Measurements from ENCODE around the gene SPINT2. TPM values are rescaled to one million over a fixed set of nuclear protein-coding genes. Genes with fewer than 3 reads are reported as not detected.

SPINT2 gene
- polyA plus RNA-seq, 2 of the 4 experiments (the other 2 are of a cell fraction), result 291 to 343 TPM

- Histone ChIP-seq H3K4me3 (no peak overlapping the region), H3K4me2 (no peak overlapping the region), H3K9me3 (no peaks in the 10 kb centered on the region), H3K4me1 (peaks cover 24% of the 10 kb centered on the region), H3K27ac (no peak overlapping the region)
- POLR2A ChIA-PET, result interaction anchor here (0.6 to 0.7 kb wide), 2 partner anchors 56 to 143 kb away, joined by 4 to 5 read pairs; partner anchors contain the start of gene C19orf33
- no peak for TF ChIP-seq KDM1A (IDR thresholded peaks at IDR 0.05; ENCODE audit: low read depth)
- no peak for TF ChIP-seq HDAC2 (IDR thresholded peaks at IDR 0.05)
- TF ChIP-seq NFE2L2 (conservative IDR thresholded peaks at IDR 0.05; ENCODE audit: low read length), result no peak
- TF ChIP-seq BHLHE40 (IDR thresholded peaks at IDR 0.05; ENCODE audit: low read depth, low read length), result no peak
- TF ChIP-seq BCL3 (IDR thresholded peaks at IDR 0.05), result no peak
- no peak for TF ChIP-seq HMGXB4 (CRISPR knock-in tag; IDR thresholded peaks at IDR 0.05; ENCODE audit: borderline replicate concordance)
- no peak for TF ChIP-seq FOSB (CRISPR knock-in tag; IDR thresholded peaks at IDR 0.05)
- TF ChIP-seq PHF8 (IDR thresholded peaks at IDR 0.05; ENCODE audit: borderline replicate concordance, low read depth), result no peak
- TF ChIP-seq CBX2 (IDR thresholded peaks at IDR 0.05; ENCODE audit: borderline replicate concordance, low read depth), result no peak
- no peak for TF ChIP-seq ESRRA (IDR thresholded peaks at IDR 0.05; ENCODE audit: borderline replicate concordance, low read length)
- no peak for TF ChIP-seq RAD21 (conservative IDR thresholded peaks at IDR 0.05 in 1 of 2, IDR thresholded peaks at IDR 0.05 in 1 of 2)
- TF ChIP-seq POLR2A (IDR thresholded peaks at IDR 0.05; ENCODE audit: low read length), result no peak
- TF ChIP-seq EHF (CRISPR knock-in tag; IDR thresholded peaks at IDR 0.05), result no peak
- TF ChIP-seq KDM5A (IDR thresholded peaks at IDR 0.05), result no peak
- TF ChIP-seq CHD2 (IDR thresholded peaks at IDR 0.05; ENCODE audit: low read length, partially characterized antibody), result no peak
- no peak for TF ChIP-seq MAX (IDR thresholded peaks at IDR 0.05)
- no peak for TF ChIP-seq MAZ (IDR thresholded peaks at IDR 0.05; ENCODE audit: borderline replicate concordance, low read depth, low read length)
- no peak for TF ChIP-seq HEYL (CRISPR knock-in tag; IDR thresholded peaks at IDR 0.05)
- no peak for TF ChIP-seq FOSL2 (IDR thresholded peaks at IDR 0.05)
- TF ChIP-seq FOSL2 (CRISPR knock-in tag; IDR thresholded peaks at IDR 0.05), result no peak
- TF ChIP-seq MYC (IDR thresholded peaks at IDR 0.05; ENCODE audit: borderline replicate concordance, low read length), result no peak
- ATAC-seq, result no peak
- CTCF ChIA-PET, result interaction anchor here (0.7 to 33.5 kb wide), 7 partner anchors 3 to 350 kb away, joined by 3 to 1052 read pairs (median 6); partner anchors contain the start of genes CATSPERG, KCNK6, PPP1R14A and PSMD8
- FAIRE-seq, result no peak
- WGBS (ENCODE audit: missing lambda C conversion rate), result 86% methylated on average over 7 of the region's 7 CpGs
- DNase-seq (ENCODE audit: low read depth in 1 of 2, low spot score in 1 of 2), result no peak
Measured at GRCh38 chr19:38248421-38248820, 16.0 kb upstream of the SPINT2 start.

- TF ChIP-seq ZSCAN20 (CRISPR knock-in tag; IDR thresholded peaks at IDR 0.05) (no peak), HES2 (IDR thresholded peaks at IDR 0.05) (no peak), ZFP36 (IDR thresholded peaks at IDR 0.05; ENCODE audit: borderline replicate concordance, partially characterized antibody) (peak; percentile 98), ESRRA (IDR thresholded peaks at IDR 0.05; ENCODE audit: borderline replicate concordance, low read length) (no peak)
- CTCF ChIA-PET, result interaction anchor here (0.6 to 33.5 kb wide), 11 partner anchors 8 to 348 kb away, joined by 3 to 1052 read pairs (median 8); partner anchors contain the start of genes CATSPERG, FAM98C, KCNK6 and SPINT2
Measured at GRCh38 chr19:38250428-38250820, 13.9 kb upstream of the SPINT2 start.

More at GRCh38 chr19:38250428-38250820, 13.9 kb upstream of the SPINT2 start:
- H3K4me3 ChIP-seq, result no peak overlapping the region
- POLR2A ChIA-PET, result interaction anchor here (0.6 kb wide), 1 partner anchor 1602 kb away, joined by 5 read pairs; no protein-coding TSS in a partner anchor
- H3K4me1 ChIP-seq, result peaks cover 30% of the 10 kb centered on the region
- no peak overlapping the region for H3K27ac ChIP-seq
- ATAC-seq (no peak), FAIRE-seq (peak; percentile 87), DNase-seq (ENCODE audit: low read depth in 1 of 2, low spot score in 1 of 2) (no peak)
- no peak overlapping the region for H3K4me2 ChIP-seq
- no peaks in the 10 kb centered on the region for H3K9me3 ChIP-seq
